Gastrocnemius medialis (tissue), 4 donors: ENCODE measurements around the gene C14orf132.

Experiments used
- POLR2A ChIP-seq, 2 donors: fragments of 450-650 bp; IDR thresholded peaks; one replicate each; pipeline ENCODE4 v1.6.1; 2017; ENCODE audit warnings: antibody characterized with exemption in 2 of 2, mild to moderate bottlenecking in 2 of 2, moderate library complexity in 2 of 2
- TF ChIP-seq, protein P1 (sequence below), 5 experiments: fragments of 450-650 bp in 3 of 5; fragments of 200-600 bp in 2 of 5; sonication (generic) in 2 of 5; IDR thresholded peaks in 4 of 5; conservative IDR thresholded peaks in 1 of 5; 1 replicate in 4 of 5; 2 replicates in 1 of 5; pipeline ENCODE4 v1.5.1; 2016 to 2019; ENCODE audit warnings: antibody characterized with exemption in 5 of 5, mild to moderate bottlenecking in 3 of 5, moderate library complexity in 3 of 5

DNA sequence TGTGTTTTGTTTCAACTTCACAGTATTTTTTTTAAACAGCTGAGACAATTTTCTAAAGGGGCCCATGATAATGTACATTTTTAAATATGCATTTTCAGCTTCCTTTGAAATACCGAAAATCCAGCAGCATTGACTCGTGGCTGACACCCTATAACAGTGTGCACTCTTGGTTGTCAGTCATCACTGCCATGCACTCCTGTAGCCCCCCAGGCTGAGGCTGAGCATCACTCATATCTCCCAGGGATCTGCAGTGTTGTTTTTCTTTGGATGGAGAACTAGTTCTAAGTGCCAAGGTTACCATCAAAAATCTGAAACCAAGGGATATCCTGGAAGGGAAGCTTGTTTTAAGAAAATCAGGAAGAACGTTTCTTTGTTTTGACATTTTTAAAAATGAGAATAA, 81.2 kb downstream of the C14orf132 start:
- TF ChIP-seq, protein P1, sequence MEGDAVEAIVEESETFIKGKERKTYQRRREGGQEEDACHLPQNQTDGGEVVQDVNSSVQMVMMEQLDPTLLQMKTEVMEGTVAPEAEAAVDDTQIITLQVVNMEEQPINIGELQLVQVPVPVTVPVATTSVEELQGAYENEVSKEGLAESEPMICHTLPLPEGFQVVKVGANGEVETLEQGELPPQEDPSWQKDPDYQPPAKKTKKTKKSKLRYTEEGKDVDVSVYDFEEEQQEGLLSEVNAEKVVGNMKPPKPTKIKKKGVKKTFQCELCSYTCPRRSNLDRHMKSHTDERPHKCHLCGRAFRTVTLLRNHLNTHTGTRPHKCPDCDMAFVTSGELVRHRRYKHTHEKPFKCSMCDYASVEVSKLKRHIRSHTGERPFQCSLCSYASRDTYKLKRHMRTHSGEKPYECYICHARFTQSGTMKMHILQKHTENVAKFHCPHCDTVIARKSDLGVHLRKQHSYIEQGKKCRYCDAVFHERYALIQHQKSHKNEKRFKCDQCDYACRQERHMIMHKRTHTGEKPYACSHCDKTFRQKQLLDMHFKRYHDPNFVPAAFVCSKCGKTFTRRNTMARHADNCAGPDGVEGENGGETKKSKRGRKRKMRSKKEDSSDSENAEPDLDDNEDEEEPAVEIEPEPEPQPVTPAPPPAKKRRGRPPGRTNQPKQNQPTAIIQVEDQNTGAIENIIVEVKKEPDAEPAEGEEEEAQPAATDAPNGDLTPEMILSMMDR (IDR thresholded peaks at IDR 0.05 in 4 of 5, conservative IDR thresholded peaks at IDR 0.05 in 1 of 5): no peak
- TF ChIP-seq POLR2A (IDR thresholded peaks at IDR 0.05): no peak
